ENCODE data around the gene GTF2IRD1.
"Not testable (repeated sequence)": the region's sequence is repeated elsewhere in the genome, so short reads cannot be mapped to it uniquely, and the experiment has no call there.

Gene GTF2IRD1

GRCh38 chr7:74606909-74607510 is 153.3 kb downstream of the GTF2IRD1 start:
- DNase-seq, result no peak

- no peak for DNase-seq
These were observed 158.5 kb downstream of the GTF2IRD1 start for GRCh38 chr7:74612015-74612829.

- no peak for DNase-seq
These were observed 162.5 kb downstream of the GTF2IRD1 start for GRCh38 chr7:74615933-74616780.

- DNase-seq, result peak; percentile 74
These were observed 163.6 kb downstream of the GTF2IRD1 start for GRCh38 chr7:74617180-74617744.

GRCh38 chr7:74619235-74619860 is 165.6 kb downstream of the GTF2IRD1 start:
- no peak for DNase-seq

GRCh38 chr7:74622228-74622749 is 168.6 kb downstream of the GTF2IRD1 start:
- DNase-seq, result no peak

GRCh38 chr7:74623135-74623534 is 169.4 kb downstream of the GTF2IRD1 start:
- no peak for DNase-seq

GRCh38 chr7:74625446-74625845 is 171.7 kb downstream of the GTF2IRD1 start:
- DNase-seq, result peak; percentile 89

GRCh38 chr7:74627661-74628411 is 174.1 kb downstream of the GTF2IRD1 start:
- DNase-seq, result no peak

- no peak for DNase-seq
These were observed 178.8 kb downstream of the GTF2IRD1 start for GRCh38 chr7:74632505-74632904.

GRCh38 chr7:74633451-74633921 is 179.8 kb downstream of the GTF2IRD1 start:
- no peak for DNase-seq

- DNase-seq, result no peak
These were observed 184.0 kb downstream of the GTF2IRD1 start for GRCh38 chr7:74637745-74638144.

- DNase-seq, result peak; percentile 96
These were observed 196.3 kb downstream of the GTF2IRD1 start for GRCh38 chr7:74650055-74650454.

GRCh38 chr7:74650493-74651132 is 196.9 kb downstream of the GTF2IRD1 start:
- DNase-seq, result peak; percentile 73

- not testable (repeated sequence) for DNase-seq
These were observed 197.4 kb downstream of the GTF2IRD1 start for GRCh38 chr7:74651133-74651504.
